ENCODE data around the gene SNAP29. TPM values are rescaled to one million over a fixed set of nuclear protein-coding genes. Genes with fewer than 3 reads are reported as not detected.

SNAP29 gene
- total and polyA plus RNA-seq, 9 of the 15 experiments (the other 6 are each of a cell fraction or from before 2014, with no cell fraction given) = 19.5 to 250 (median 75.9) TPM

DNA sequence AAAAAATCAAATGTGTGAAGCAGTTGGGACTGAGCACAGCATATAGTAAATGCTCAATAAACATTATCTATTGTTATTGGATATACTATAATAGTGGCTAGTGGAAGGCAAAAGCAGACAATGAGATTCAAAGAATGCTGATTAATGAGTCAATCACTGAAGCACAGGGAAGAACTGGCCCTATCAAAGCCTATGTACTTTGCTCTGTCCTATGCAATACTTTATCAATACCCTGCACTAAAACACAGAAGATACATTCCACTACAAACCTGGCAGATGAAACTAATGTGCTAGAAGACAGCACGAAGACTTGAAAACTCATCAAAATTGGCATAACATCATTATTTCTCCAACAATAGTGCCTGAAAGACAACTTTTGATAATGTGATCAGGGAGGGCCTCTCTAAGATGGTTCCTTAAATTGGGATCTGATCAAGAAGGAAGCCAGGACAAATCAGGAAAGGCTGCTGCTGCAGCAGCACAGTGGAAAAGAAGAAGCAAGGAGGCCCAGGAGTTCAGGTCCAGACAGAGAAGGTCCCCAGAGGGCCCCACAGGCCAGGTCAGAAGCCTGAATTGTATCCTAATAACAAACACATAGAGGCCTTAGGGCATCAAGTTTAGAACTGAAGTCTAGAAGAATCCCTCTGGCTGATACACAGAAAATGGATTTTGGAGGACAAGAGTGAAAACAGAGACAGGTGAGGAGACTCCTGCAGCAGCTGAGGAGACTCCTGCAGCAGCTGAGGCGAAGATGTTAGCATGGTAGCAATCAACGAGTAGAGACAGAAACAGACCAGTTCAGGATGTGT is 18.8 kb upstream of the SNAP29 start (continued):
- TF ChIP-seq MBD2 (IDR thresholded peaks at IDR 0.05; ENCODE audit: borderline replicate concordance, low read depth) = no peak
- TF ChIP-seq, protein P1, sequence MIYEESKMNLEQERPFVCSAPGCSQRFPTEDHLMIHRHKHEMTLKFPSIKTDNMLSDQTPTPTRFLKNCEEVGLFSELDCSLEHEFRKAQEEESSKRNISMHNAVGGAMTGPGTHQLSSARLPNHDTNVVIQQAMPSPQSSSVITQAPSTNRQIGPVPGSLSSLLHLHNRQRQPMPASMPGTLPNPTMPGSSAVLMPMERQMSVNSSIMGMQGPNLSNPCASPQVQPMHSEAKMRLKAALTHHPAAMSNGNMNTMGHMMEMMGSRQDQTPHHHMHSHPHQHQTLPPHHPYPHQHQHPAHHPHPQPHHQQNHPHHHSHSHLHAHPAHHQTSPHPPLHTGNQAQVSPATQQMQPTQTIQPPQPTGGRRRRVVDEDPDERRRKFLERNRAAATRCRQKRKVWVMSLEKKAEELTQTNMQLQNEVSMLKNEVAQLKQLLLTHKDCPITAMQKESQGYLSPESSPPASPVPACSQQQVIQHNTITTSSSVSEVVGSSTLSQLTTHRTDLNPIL (CRISPR knock-in tag; IDR thresholded peaks at IDR 0.05) = no peak
- no peak for TF ChIP-seq ELF2 (CRISPR knock-in tag; IDR thresholded peaks at IDR 0.05)
- TF ChIP-seq TAF9B (IDR thresholded peaks at IDR 0.05; ENCODE audit: partially characterized antibody) = no peak
- TF ChIP-seq, protein P2, sequence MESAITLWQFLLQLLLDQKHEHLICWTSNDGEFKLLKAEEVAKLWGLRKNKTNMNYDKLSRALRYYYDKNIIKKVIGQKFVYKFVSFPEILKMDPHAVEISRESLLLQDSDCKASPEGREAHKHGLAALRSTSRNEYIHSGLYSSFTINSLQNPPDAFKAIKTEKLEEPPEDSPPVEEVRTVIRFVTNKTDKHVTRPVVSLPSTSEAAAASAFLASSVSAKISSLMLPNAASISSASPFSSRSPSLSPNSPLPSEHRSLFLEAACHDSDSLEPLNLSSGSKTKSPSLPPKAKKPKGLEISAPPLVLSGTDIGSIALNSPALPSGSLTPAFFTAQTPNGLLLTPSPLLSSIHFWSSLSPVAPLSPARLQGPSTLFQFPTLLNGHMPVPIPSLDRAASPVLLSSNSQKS (CRISPR knock-in tag; IDR thresholded peaks at IDR 0.05) = no peak
- 0 out of 2 replicates have a peak, but pooled peaks have one; percentile 57 for TF ChIP-seq RHOXF2B (CRISPR knock-in tag; conservative IDR thresholded peaks at IDR 0.05)
- TF ChIP-seq ZNF551 (CRISPR knock-in tag; IDR thresholded peaks at IDR 0.05) = no peak
- TF ChIP-seq, protein P3, sequence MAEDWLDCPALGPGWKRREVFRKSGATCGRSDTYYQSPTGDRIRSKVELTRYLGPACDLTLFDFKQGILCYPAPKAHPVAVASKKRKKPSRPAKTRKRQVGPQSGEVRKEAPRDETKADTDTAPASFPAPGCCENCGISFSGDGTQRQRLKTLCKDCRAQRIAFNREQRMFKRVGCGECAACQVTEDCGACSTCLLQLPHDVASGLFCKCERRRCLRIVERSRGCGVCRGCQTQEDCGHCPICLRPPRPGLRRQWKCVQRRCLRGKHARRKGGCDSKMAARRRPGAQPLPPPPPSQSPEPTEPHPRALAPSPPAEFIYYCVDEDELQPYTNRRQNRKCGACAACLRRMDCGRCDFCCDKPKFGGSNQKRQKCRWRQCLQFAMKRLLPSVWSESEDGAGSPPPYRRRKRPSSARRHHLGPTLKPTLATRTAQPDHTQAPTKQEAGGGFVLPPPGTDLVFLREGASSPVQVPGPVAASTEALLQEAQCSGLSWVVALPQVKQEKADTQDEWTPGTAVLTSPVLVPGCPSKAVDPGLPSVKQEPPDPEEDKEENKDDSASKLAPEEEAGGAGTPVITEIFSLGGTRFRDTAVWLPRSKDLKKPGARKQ (CRISPR knock-in tag; IDR thresholded peaks at IDR 0.05) = no peak
- no peak for TF ChIP-seq ZNF124 (CRISPR knock-in tag; IDR thresholded peaks at IDR 0.05)
- no peak for TF ChIP-seq YBX1 (IDR thresholded peaks at IDR 0.05)
- TF ChIP-seq ZNF589 (CRISPR knock-in tag; IDR thresholded peaks at IDR 0.05; ENCODE audit: low read depth) = 0 out of 2 replicates have a peak, but pooled peaks have one; percentile 11
- TF ChIP-seq, protein P4, sequence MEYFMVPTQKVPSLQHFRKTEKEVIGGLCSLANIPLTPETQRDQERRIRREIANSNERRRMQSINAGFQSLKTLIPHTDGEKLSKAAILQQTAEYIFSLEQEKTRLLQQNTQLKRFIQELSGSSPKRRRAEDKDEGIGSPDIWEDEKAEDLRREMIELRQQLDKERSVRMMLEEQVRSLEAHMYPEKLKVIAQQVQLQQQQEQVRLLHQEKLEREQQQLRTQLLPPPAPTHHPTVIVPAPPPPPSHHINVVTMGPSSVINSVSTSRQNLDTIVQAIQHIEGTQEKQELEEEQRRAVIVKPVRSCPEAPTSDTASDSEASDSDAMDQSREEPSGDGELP (CRISPR knock-in tag; IDR thresholded peaks at IDR 0.05; ENCODE audit: borderline replicate concordance) = no peak
- no peak for TF ChIP-seq TCF7 (IDR thresholded peaks at IDR 0.05; ENCODE audit: borderline replicate concordance)
- no peak for TF ChIP-seq THRAP3 (IDR thresholded peaks at IDR 0.05; ENCODE audit: borderline replicate concordance)
- TF ChIP-seq HDAC8 (tag; IDR thresholded peaks at IDR 0.05) = no peak
- TF ChIP-seq HMG20A (CRISPR knock-in tag; conservative IDR thresholded peaks at IDR 0.05) = no peak
- TF ChIP-seq SAFB2 (IDR thresholded peaks at IDR 0.05; ENCODE audit: borderline replicate concordance, low read depth, low read length, severe bottlenecking) = no peak
- no peak for TF ChIP-seq CBFA2T2 (conservative IDR thresholded peaks at IDR 0.05)
- TF ChIP-seq ARHGAP35 (IDR thresholded peaks at IDR 0.05; ENCODE audit: partially characterized antibody) = no peak
- no peak for TF ChIP-seq NFYB (IDR thresholded peaks at IDR 0.05; ENCODE audit: extremely low read depth, insufficient read length)
- TF ChIP-seq PYGO2 (tag; IDR thresholded peaks at IDR 0.05) = 0 out of 2 replicates have a peak, but pooled peaks have one; percentile 37
- TF ChIP-seq CHD4 (IDR thresholded peaks at IDR 0.05; ENCODE audit: insufficient read depth, insufficient replicate concordance, low read depth, low read length, poor library complexity, severe bottlenecking) = no peak
- no peak for TF ChIP-seq ZNF764 (CRISPR knock-in tag; IDR thresholded peaks at IDR 0.05; ENCODE audit: low read depth)
